ENCODE data around the gene COL4A3.

COL4A3 gene

GRCh38 chr2:227296671-227297405 is 132.4 kb downstream of the COL4A3 start:
- DNase-seq = no peak

- no peak for DNase-seq
Observed at GRCh38 chr2:227301523-227301922, 137.1 kb downstream of the COL4A3 start.

GRCh38 chr2:227308784-227309183 is 144.4 kb downstream of the COL4A3 start:
- no peak for DNase-seq

GRCh38 chr2:227310756-227311110 is 146.3 kb downstream of the COL4A3 start:
- DNase-seq = no peak

- DNase-seq = no peak
Observed at GRCh38 chr2:227311861-227312506, 147.6 kb downstream of the COL4A3 start.

- DNase-seq = no peak
Observed at GRCh38 chr2:227312579-227312978, 148.2 kb downstream of the COL4A3 start.

GRCh38 chr2:227313310-227313709 is 148.9 kb downstream of the COL4A3 start:
- DNase-seq = no peak

GRCh38 chr2:227317834-227318233 is 153.4 kb downstream of the COL4A3 start:
- DNase-seq = no peak

GRCh38 chr2:227320305-227321094 is 156.1 kb downstream of the COL4A3 start:
- DNase-seq = no peak

GRCh38 chr2:227322530-227323205 is 158.2 kb downstream of the COL4A3 start:
- DNase-seq = no peak

GRCh38 chr2:227323818-227324217 is 159.4 kb downstream of the COL4A3 start:
- no peak for DNase-seq

- DNase-seq = peak; percentile 5
Observed at GRCh38 chr2:227324642-227324994, 160.2 kb downstream of the COL4A3 start.

- peak; percentile 96 for DNase-seq
Observed at GRCh38 chr2:227324995-227325838, 160.8 kb downstream of the COL4A3 start, which contains the start of gene MFF. Gene MFF (plus strand): TSS chr2:227325251. CDS start chr2:227330666, 5,415 bp downstream.

GRCh38 chr2:227325839-227326195 is 161.4 kb downstream of the COL4A3 start:
- peak; percentile 11 for DNase-seq

- no peak for DNase-seq
Observed at GRCh38 chr2:227326783-227327182, 162.4 kb downstream of the COL4A3 start.

GRCh38 chr2:227335713-227336112 is 171.3 kb downstream of the COL4A3 start:
- no peak for DNase-seq

GRCh38 chr2:227337442-227337841 is 173.0 kb downstream of the COL4A3 start:
- no peak for DNase-seq

GRCh38 chr2:227339098-227339599 is 174.7 kb downstream of the COL4A3 start:
- no peak for DNase-seq

GRCh38 chr2:227340106-227340505 is 175.7 kb downstream of the COL4A3 start:
- DNase-seq = no peak

- DNase-seq = no peak
Observed at GRCh38 chr2:227341553-227341952, 177.1 kb downstream of the COL4A3 start.

- no peak for DNase-seq
Observed at GRCh38 chr2:227344231-227344630, 179.8 kb downstream of the COL4A3 start.

GRCh38 chr2:227347117-227347516 is 182.7 kb downstream of the COL4A3 start:
- DNase-seq = no peak
